Transverse colon (tissue), 4 donors: ENCODE data around the gene ZNF470. TPM values are rescaled to one million over a fixed set of nuclear protein-coding genes. Genes with fewer than 3 reads are reported as not detected.

ENCODE experiments used
- DNase-seq: peaks from one replicate; pipeline ENCODE4 v3.0.0-alpha.2; 2019
- H3K27ac ChIP-seq, 4 donors: fragments of 200-600 bp; sonication (generic); 2 replicates each; pipeline ENCODE4 v1.5.1; 2016 to 2018; ENCODE audit warnings: inconsistent platforms in 4 of 4
- H3K27me3 ChIP-seq: fragments of 200-600 bp; sonication (generic); 2 replicates; pipeline ENCODE4 v1.5.1; 2017; ENCODE audit warnings: inconsistent platforms
- H3K36me3 ChIP-seq, 4 donors: fragments of 200-600 bp; sonication (generic); 2 replicates each; pipeline ENCODE4 v1.5.1; 2017 to 2019; ENCODE audit warnings: inconsistent platforms in 4 of 4
- H3K4me1 ChIP-seq, 4 donors: fragments of 200-600 bp; sonication (generic); 2 replicates each; pipeline ENCODE4 v1.5.1; 2017 to 2020; ENCODE audit warnings: inconsistent platforms in 4 of 4
- H3K4me3 ChIP-seq, 4 donors: fragments of 200-600 bp; sonication (generic); 1 replicate in 1 of 4; 2 replicates in 3 of 4; pipeline versions ENCODE4 v1.5.1 to v1.6.1; 2017 to 2019; ENCODE audit warnings: inconsistent platforms in 4 of 4
- H3K9me3 ChIP-seq, 2 donors: fragments of 200-600 bp; sonication (generic); 2 replicates each; pipeline ENCODE4 v1.5.1; 2017 to 2019; ENCODE audit warnings: inconsistent platforms in 2 of 2
- CTCF ChIP-seq, 5 experiments: fragments of 200-600 bp in 3 of 5; fragments of 450-650 bp in 2 of 5; sonication (generic) in 3 of 5; IDR thresholded peaks; 1 replicate in 2 of 5; 2 replicates in 3 of 5; pipeline ENCODE4 v1.5.1; 2016 to 2017; ENCODE audit warnings: antibody characterized with exemption in 5 of 5, inconsistent platforms in 3 of 5, mild to moderate bottlenecking in 2 of 5, moderate library complexity in 1 of 5
- EP300 ChIP-seq: sonication (generic); formaldehyde crosslinking; IDR thresholded peaks from one replicate; pipeline ENCODE4 v1.6.1; 2017; ENCODE audit warnings: antibody characterized with exemption, low read depth
- POLR2A ChIP-seq: fragments of 450-650 bp; IDR thresholded peaks from one replicate; pipeline ENCODE4 v1.6.1; 2016; ENCODE audit warnings: antibody characterized with exemption, mild to moderate bottlenecking, moderate library complexity
- POLR2AphosphoS5 ChIP-seq, 3 donors: sonication (generic); formaldehyde crosslinking; IDR thresholded peaks; one replicate each; pipeline ENCODE4 v1.6.1; 2016; ENCODE audit warnings: antibody characterized with exemption in 3 of 3
- WGBS, 2 donors: methylation state at CpG; one replicate each; pipeline ENCODE4 v1.1.5; 2018; ENCODE audit warnings: low coverage in 1 of 2; 5-methylcytosine and 5-hydroxymethylcytosine counted together
- in situ Hi-C, 4 donors: fragments of 200-750 bp; cut with MboI; loops; one replicate each; pipeline versions ENCODE4 v1.15.0 to v1.15.1; 2017; ENCODE audit warnings: low sequenced_read_pairs in 3 of 4, low pct_ligation_motif_present in 1 of 4, low pct_unique_long_range_greater_than_20kb in 1 of 4
- intact Hi-C: fragments of 100-400 bp; cut with DNase I; formaldehyde crosslinking; loops from one replicate; pipeline ENCODE4 v1.15.1; 2023; ENCODE audit warnings: low total_unique reads
- total RNA-seq, 4 donors: library from RNA; depleted of rRNA; stranded (reverse); fragments of >200 nt; gene quantifications; one replicate each; pipeline ENCODE4 v1.1.0, GENCODE V29; 2016

Gene ZNF470
- total RNA-seq, 4 donors from 2014 or later, result 0.37 to 5.6 (median 1.5) TPM

GRCh38 chr19:56596676-56597075, 29.4 kb downstream of the ZNF470 start:
- intact Hi-C loops, result no loop called here
- no peak for DNase-seq

GRCh38 chr19:56597696-56598095, 30.4 kb downstream of the ZNF470 start:
- no peaks in the 10 kb centered on the region for H3K27me3 ChIP-seq
- intact Hi-C loops, result no loop called here
- no peak overlapping the region for H3K27ac ChIP-seq
- in situ Hi-C loops, result no loop called here
- H3K4me1 ChIP-seq, result peaks cover 0 to 11% (median 8%) of the 10 kb centered on the region in 4 donors
- H3K4me3 ChIP-seq, result no peak overlapping the region
- 90 to 92% methylated on average over 4 of the region's 4 CpGs for WGBS, 2 donors
- no peak for TF ChIP-seq POLR2A
- TF ChIP-seq EP300, result no peak
- no peak for TF ChIP-seq POLR2AphosphoS5 (IDR thresholded peaks at IDR 0.05)
- TF ChIP-seq CTCF (IDR thresholded peaks at IDR 0.05), result no peak
- peaks cover 0 to 6% of the 10 kb centered on the region in 2 donors for H3K9me3 ChIP-seq
- H3K36me3 ChIP-seq, result peaks cover 0 to 19% (median 5%) of the 10 kb centered on the region in 4 donors
- DNase-seq, result no peak

More at GRCh38 chr19:56596676-56597075, 29.4 kb downstream of the ZNF470 start:
- 71 to 75% methylated on average over 4 of the region's 4 CpGs for WGBS, 2 donors
- Histone ChIP-seq H3K4me1 (peaks cover 0 to 11% (median 8%) of the 10 kb centered on the region in 4 donors), H3K27me3 (no peaks in the 10 kb centered on the region), H3K4me3 (no peak overlapping the region), H3K9me3 (peaks cover 0 to 6% of the 10 kb centered on the region in 2 donors), H3K36me3 (peaks cover 0 to 11% (median 2%) of the 10 kb centered on the region in 4 donors), H3K27ac (no peak overlapping the region)
- in situ Hi-C loops, result no loop called here
- no peak for TF ChIP-seq POLR2A
- no peak for TF ChIP-seq EP300
- no peak for TF ChIP-seq POLR2AphosphoS5 (IDR thresholded peaks at IDR 0.05)
- TF ChIP-seq CTCF (IDR thresholded peaks at IDR 0.05), result no peak

- intact Hi-C loops (no loop called here), in situ Hi-C loops (no loop called here)
- Histone ChIP-seq H3K27ac (no peak overlapping the region), H3K27me3 (no peaks in the 10 kb centered on the region), H3K4me3 (no peak overlapping the region), H3K9me3 (peaks cover 28 to 40% of the 10 kb centered on the region in 2 donors), H3K4me1 (peaks cover 0 to 1% (median under 1%) of the 10 kb centered on the region in 4 donors), H3K36me3 (peaks cover 0 to 25% (median 7%) of the 10 kb centered on the region in 4 donors)
- WGBS, 2 donors, result 91% methylated on average over 3 of the region's 3 CpGs; no CpG with 5 or more reads in 1 of the 2 donors
- DNase-seq, result no peak
- no peak for TF ChIP-seq POLR2A
- TF ChIP-seq CTCF (IDR thresholded peaks at IDR 0.05), result no peak
- TF ChIP-seq EP300, result no peak
- TF ChIP-seq POLR2AphosphoS5 (IDR thresholded peaks at IDR 0.05), result no peak
Observed at GRCh38 chr19:56601375-56601774, 34.1 kb downstream of the ZNF470 start.

GRCh38 chr19:56603829-56604228, 36.6 kb downstream of the ZNF470 start:
- no peak overlapping the region for H3K4me3 ChIP-seq
- intact Hi-C loops (no loop called here), in situ Hi-C loops (no loop called here)
- H3K27ac ChIP-seq, result no peak overlapping the region
- H3K9me3 ChIP-seq, result peaks cover 44 to 49% of the 10 kb centered on the region in 2 donors
- TF ChIP-seq EP300 (no peak), POLR2AphosphoS5 (IDR thresholded peaks at IDR 0.05) (no peak), CTCF (IDR thresholded peaks at IDR 0.05) (no peak), POLR2A (no peak)
- no peaks in the 10 kb centered on the region for H3K4me1 ChIP-seq
- peaks cover 0 to 19% (median 7%) of the 10 kb centered on the region in 4 donors for H3K36me3 ChIP-seq
- no peaks in the 10 kb centered on the region for H3K27me3 ChIP-seq
- WGBS, 2 donors, result 83% methylated on average over 2 to 6 of the region's 6 CpGs
- DNase-seq, result no peak
